ENCODE results near the gene LCLAT1.

DNA sequence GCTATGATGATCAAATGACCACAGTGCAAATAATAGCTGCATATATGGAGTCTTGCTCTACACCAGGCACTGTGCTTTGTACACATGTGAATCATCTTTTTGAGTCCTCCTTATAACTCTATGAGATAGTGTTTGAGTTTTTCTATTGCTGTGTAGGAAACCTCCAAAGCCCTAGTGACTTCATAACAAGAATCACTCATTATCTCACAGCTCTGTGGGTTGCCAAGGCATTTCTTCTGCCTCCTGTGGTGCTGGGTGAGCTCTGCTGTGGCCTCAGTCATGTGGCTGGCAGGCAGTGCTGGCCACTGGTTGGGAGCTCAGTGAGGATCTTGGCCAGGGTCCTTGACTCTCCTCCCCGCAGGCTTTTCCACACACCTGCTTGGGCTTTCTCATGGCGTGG is 206.8 kb downstream of the LCLAT1 start:
- TF ChIP-seq CTCF (IDR thresholded peaks at IDR 0.05; ENCODE audit: borderline replicate concordance, extremely low read depth, low read length, poor library complexity, severe bottlenecking): no peak
- TF ChIP-seq EZH2 (IDR thresholded peaks at IDR 0.05; ENCODE audit: borderline replicate concordance, low read depth, low read length, severe bottlenecking): no peak

All from DND-41 (cell line).